AG04450 (cell line): Measurements from ENCODE around the gene MAML1. TPM values are rescaled to one million over a fixed set of nuclear protein-coding genes. Genes with fewer than 3 reads are reported as not detected.

Experiments
- CTCF ChIA-PET: fragments of 300-600, 350-600 bp; formaldehyde crosslinking; extraction: SDS; loops from one replicate; lab custom pipeline; 2022; ENCODE audit warnings: antibody characterized with exemption, inconsistent platforms; lab: Charles Lee
- POLR2A ChIA-PET: fragments of 350-600 bp; formaldehyde crosslinking; extraction: SDS; loops from one replicate; lab custom pipeline; 2021; ENCODE audit warnings: antibody characterized with exemption, inconsistent platforms; lab: Yijun Ruan, JAX
- DNase-seq: peaks from one replicate; pipeline ENCODE4 v3.0.0-alpha.2; 2011; ENCODE audit warnings: low read depth, low spot score
- H3K27ac ChIP-seq: one replicate; pipeline ENCODE4 v1.5.1; 2012; ENCODE audit warnings: low read depth, low read length, control low read depth
- H3K27me3 ChIP-seq: one replicate; pipeline ENCODE4 v1.6.0; 2012; ENCODE audit warnings: low read length; ENCODE audit not compliant: control insufficient read depth, insufficient read depth
- H3K4me3 ChIP-seq: 2 replicates; pipeline ENCODE4 v1.5.1; 2011; ENCODE audit warnings: mild to moderate bottlenecking, low read depth, low read length, control low read depth
- H3K9me3 ChIP-seq: 2 replicates; pipeline ENCODE4 v1.5.1; 2012; ENCODE audit warnings: low read length; ENCODE audit not compliant: control insufficient read depth, insufficient read depth
- CTCF ChIP-seq: IDR thresholded peaks from 2 replicates; pipeline ENCODE4 v1.5.1; 2011; ENCODE audit warnings: low read depth, low read length, control low read depth, inconsistent platforms
- polyA plus RNA-seq: library from polyadenylated mRNA; depleted of rRNA; stranded (reverse); fragments of >200 nt; gene quantifications from 2 replicates; pipeline ENCODE4 v1.2.3, GENCODE V29; 2011

Gene MAML1
- polyA plus RNA-seq, 1 experiment = 4.9 TPM

DNA sequence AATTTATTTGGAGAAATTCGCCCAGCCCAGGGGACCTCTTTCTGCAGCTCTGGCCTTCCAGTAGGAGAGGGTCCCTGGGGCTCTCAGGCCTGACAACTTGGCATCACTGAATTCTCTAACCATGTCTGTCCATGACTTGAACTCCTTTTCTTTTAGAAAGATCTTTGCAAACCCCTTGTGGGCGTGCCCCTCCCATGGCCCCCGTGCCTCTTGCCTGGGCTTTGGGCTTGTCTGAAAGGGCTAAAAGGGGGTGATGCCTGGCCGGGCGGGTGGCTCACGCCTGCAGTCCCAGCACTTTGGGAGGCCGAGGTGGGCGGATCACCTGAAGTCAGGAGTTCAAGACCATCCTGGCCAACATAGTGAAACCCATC lies 84.8 kb downstream of the MAML1 start:
- TF ChIP-seq CTCF = no peak
- POLR2A ChIA-PET = interaction anchor here (0.6 kb wide), 1 partner anchor 9 kb away, joined by 6 read pairs; no protein-coding TSS in a partner anchor
- CTCF ChIA-PET = interaction anchor here (0.7 kb wide), 1 partner anchor 78 kb away, joined by 5 read pairs; no protein-coding TSS in a partner anchor
- Histone ChIP-seq H3K27ac (no peak overlapping the region), H3K9me3 (no peaks in the 10 kb centered on the region; the same call in 1 of the 2 replicates), H3K4me3 (no peak overlapping the region), H3K27me3 (no peaks in the 10 kb centered on the region)
- DNase-seq = no peak

DNA sequence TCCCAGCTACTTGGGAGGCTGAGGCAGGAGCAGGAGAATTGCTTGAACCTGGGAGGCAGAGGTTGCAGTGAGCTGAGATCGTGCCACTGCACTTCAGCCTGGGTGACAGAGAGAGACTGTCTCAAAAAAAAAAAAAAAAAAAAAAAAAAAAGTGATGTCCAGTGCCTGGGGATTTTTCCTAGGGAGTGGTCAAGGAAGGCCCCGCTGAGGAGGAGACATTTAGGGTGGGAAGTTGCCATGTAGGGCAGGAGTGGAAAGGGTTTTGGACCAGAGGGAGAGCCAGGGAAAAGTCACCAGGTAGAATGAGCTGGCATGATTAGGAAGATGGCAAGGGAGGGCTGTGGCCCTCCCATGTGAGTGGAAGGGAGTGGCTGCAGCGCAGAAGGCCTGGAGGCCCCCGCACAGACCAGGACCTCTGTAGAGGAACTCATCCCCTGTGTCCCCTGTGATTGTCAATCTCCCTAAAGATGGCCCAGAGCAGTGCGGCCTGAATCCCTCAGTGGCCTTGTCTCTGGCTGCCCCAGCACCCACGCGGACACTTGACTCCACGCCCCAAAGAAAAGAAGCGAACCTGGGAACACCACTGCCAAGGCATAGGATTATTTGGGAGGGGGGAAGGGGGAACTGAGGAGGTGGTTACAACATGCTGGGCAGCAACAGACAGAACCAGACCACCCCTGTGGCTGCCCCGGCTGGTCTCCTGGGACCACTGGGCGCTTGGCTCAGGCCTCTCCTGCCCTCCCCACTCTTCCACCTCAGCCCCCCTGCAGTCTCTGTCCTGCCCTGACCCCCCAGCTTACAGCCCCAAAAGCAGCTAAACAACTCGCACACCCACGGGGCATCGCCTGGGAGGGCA lies 85.5 kb downstream of the MAML1 start:
- DNase-seq = no peak
- POLR2A ChIA-PET = interaction anchor here (0.6 to 2.9 kb wide), 2 partner anchors 10 to 194 kb away, joined by 6 to 12 read pairs; partner anchors contain the start of gene HNRNPH1
- Histone ChIP-seq H3K27ac (peak overlapping the region; percentile 99), H3K27me3 (no peaks in the 10 kb centered on the region), H3K9me3 (no peaks in the 10 kb centered on the region; the same call in 1 of the 2 replicates), H3K4me3 (peak overlapping the region; percentile 44; the same call in 1 of the 2 replicates)
- CTCF ChIA-PET = interaction anchor here (0.7 kb wide), 1 partner anchor 78 kb away, joined by 5 read pairs; no protein-coding TSS in a partner anchor
- no peak for TF ChIP-seq CTCF

- CTCF ChIA-PET = no interaction called here
- H3K27me3 ChIP-seq = no peaks in the 10 kb centered on the region
- TF ChIP-seq CTCF = no peak
- H3K4me3 ChIP-seq = peak overlapping the region; percentile 44
- POLR2A ChIA-PET = interaction anchor here (0.6 to 2.9 kb wide), 5 partner anchors 9 to 195 kb away, joined by 3 to 12 read pairs (median 4); partner anchors contain the start of gene HNRNPH1
- peak overlapping the region; percentile 99 for H3K27ac ChIP-seq
- H3K9me3 ChIP-seq = no peaks in the 10 kb centered on the region; the same call in 1 of the 2 replicates
- DNase-seq = peak; percentile 81
Observed at GRCh38 chr5:179818746-179819295, 86.2 kb downstream of the MAML1 start.

DNA sequence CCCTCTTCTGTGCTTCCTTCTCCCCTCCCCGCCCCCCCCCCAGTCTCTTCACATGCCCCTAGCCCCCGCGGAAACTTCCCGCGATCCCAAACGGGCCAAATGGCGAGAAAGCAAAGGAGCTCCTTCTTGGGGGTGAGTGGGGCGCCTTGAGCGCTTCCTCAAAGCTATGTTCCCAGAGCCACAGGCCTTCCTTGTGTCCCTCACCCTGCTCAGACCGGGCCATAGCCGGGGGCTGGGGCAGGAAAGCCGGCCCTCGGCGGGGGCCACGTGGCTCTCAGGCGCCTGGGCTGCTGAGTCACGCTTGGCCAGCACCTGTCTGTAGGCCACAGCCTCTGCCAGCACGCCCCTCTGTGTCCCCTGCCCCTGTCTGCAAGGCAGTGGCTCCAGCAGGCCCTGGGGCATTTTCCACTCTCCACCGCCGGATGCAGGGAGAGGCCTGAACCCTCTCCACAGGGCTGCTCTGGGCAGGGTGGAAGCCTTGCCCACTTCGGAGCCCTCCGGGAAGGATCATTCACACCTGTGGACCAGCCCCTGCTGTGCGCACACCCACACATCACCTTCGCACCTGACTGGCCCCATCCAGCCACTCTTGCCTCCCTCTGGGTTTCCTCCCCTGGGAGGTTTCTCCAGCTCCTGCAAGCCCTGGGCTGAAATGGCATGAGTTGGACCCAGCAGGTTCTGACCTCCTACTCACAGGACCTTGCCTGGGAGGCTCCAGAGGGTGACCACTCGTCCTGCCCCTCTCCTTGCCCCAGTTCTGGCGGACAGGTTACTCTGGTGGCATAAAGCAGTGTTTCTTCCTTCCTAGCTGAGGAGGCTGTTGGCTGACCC lies 86.9 kb downstream of the MAML1 start:
- CTCF ChIA-PET = no interaction called here
- no peaks in the 10 kb centered on the region for H3K27me3 ChIP-seq
- H3K27ac ChIP-seq = peak overlapping the region; percentile 99
- H3K4me3 ChIP-seq = peak overlapping the region; percentile 29; the same call in 1 of the 2 replicates
- TF ChIP-seq CTCF = no peak
- H3K9me3 ChIP-seq = no peaks in the 10 kb centered on the region; the same call in 1 of the 2 replicates
- POLR2A ChIA-PET = interaction anchor here (0.6 to 2.9 kb wide), 9 partner anchors 8 to 196 kb away, joined by 3 to 14 read pairs (median 5); partner anchors contain the start of gene HNRNPH1
- no peak for DNase-seq
